ENCODE measurements around the gene GTF3C4.

The GTF3C4 gene

GRCh38 chr9:132673355-132673754 is 3.1 kb downstream of the GTF3C4 start:
- H3K4me3 ChIP-seq (ENCODE audit: low read depth, low read length), result no peak overlapping the region
- DNase-seq (ENCODE audit: low read depth, low spot score), result no peak
- TF ChIP-seq, protein P1, sequence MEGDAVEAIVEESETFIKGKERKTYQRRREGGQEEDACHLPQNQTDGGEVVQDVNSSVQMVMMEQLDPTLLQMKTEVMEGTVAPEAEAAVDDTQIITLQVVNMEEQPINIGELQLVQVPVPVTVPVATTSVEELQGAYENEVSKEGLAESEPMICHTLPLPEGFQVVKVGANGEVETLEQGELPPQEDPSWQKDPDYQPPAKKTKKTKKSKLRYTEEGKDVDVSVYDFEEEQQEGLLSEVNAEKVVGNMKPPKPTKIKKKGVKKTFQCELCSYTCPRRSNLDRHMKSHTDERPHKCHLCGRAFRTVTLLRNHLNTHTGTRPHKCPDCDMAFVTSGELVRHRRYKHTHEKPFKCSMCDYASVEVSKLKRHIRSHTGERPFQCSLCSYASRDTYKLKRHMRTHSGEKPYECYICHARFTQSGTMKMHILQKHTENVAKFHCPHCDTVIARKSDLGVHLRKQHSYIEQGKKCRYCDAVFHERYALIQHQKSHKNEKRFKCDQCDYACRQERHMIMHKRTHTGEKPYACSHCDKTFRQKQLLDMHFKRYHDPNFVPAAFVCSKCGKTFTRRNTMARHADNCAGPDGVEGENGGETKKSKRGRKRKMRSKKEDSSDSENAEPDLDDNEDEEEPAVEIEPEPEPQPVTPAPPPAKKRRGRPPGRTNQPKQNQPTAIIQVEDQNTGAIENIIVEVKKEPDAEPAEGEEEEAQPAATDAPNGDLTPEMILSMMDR (IDR thresholded peaks at IDR 0.05; ENCODE audit: insufficient read depth, low read length, missing control alignments), result peak; percentile 46
- CTCF ChIA-PET, result interaction anchor here (0.7 to 2.4 kb wide), 9 partner anchors 11 to 1207 kb away, joined by 3 to 10 read pairs (median 3); no protein-coding TSS in a partner anchor
- POLR2A ChIA-PET, result interaction anchor here (0.6 kb wide), 1 partner anchor 26 kb away, joined by 3 read pairs; no protein-coding TSS in a partner anchor

GRCh38 chr9:132674485-132674884 is 4.2 kb downstream of the GTF3C4 start:
- TF ChIP-seq, protein P1 (IDR thresholded peaks at IDR 0.05; ENCODE audit: insufficient read depth, low read length, missing control alignments), result no peak
- H3K4me3 ChIP-seq (ENCODE audit: low read depth, low read length), result no peak overlapping the region
- CTCF ChIA-PET, result interaction anchor here (0.7 to 2.4 kb wide), 4 partner anchors 9 to 34 kb away, joined by 3 to 10 read pairs (median 4); no protein-coding TSS in a partner anchor
- DNase-seq (ENCODE audit: low read depth, low spot score), result no peak
- POLR2A ChIA-PET, result no interaction called here

GRCh38 chr9:132677976-132678375 is 7.7 kb downstream of the GTF3C4 start:
- DNase-seq (ENCODE audit: low read depth, low spot score), result no peak
- TF ChIP-seq, protein P1 (IDR thresholded peaks at IDR 0.05; ENCODE audit: insufficient read depth, low read length, missing control alignments), result no peak
- H3K4me3 ChIP-seq (ENCODE audit: low read depth, low read length), result no peak overlapping the region
- POLR2A ChIA-PET, result no interaction called here
- CTCF ChIA-PET, result no interaction called here

DNA sequence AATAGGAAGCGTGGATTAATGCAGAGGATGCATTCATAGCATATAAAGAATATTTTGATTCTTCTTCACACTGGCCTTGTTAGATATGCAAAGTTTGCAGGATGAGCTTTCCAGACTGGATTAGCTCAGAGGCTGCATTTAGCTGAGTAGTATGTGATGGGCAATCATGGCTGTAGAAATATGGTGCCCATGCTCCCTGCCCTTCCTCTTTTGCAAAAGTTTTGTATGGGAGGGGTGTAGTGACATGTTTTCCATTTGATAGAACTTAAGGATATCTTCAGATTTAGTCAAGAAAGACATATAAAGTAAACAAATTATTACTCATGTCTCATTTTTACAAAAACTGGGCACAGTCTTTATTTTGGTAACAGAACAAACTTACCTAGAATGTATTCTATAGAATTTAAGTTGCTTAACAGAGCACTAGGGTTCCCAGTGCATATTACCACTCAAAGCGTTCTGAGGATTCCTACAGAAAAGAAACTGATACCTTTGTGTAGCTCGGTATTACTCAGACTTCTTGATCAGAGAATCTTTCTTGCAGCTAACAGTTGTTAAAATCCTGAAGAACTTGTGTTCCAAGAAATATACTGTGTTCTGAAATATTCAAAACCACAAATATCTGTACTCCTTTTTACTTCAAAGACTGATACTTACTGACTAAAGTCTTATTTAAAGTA is 9.8 kb downstream of the GTF3C4 start:
- TF ChIP-seq, protein P1 (IDR thresholded peaks at IDR 0.05; ENCODE audit: insufficient read depth, low read length, missing control alignments), result no peak
- no peak for DNase-seq (ENCODE audit: low read depth, low spot score)
- H3K4me3 ChIP-seq (ENCODE audit: low read depth, low read length), result no peak overlapping the region
- POLR2A ChIA-PET, result no interaction called here
- CTCF ChIA-PET, result no interaction called here

GRCh38 chr9:132681561-132681960 is 11.3 kb downstream of the GTF3C4 start:
- CTCF ChIA-PET, result interaction anchor here (1.0 kb wide), 1 partner anchor 10 kb away, joined by 3 read pairs; no protein-coding TSS in a partner anchor
- H3K4me3 ChIP-seq (ENCODE audit: low read depth, low read length), result no peak overlapping the region
- TF ChIP-seq, protein P1 (IDR thresholded peaks at IDR 0.05; ENCODE audit: insufficient read depth, low read length, missing control alignments), result no peak
- POLR2A ChIA-PET, result no interaction called here
- DNase-seq (ENCODE audit: low read depth, low spot score), result no peak

- TF ChIP-seq, protein P1 (IDR thresholded peaks at IDR 0.05; ENCODE audit: insufficient read depth, low read length, missing control alignments), result no peak
- POLR2A ChIA-PET, result no interaction called here
- H3K4me3 ChIP-seq (ENCODE audit: low read depth, low read length), result no peak overlapping the region
- DNase-seq (ENCODE audit: low read depth, low spot score), result no peak
- CTCF ChIA-PET, result interaction anchor here (0.7 kb wide), 1 partner anchor 10 kb away, joined by 3 read pairs; no protein-coding TSS in a partner anchor
Measured at GRCh38 chr9:132683873-132684272, 13.6 kb downstream of the GTF3C4 start.

Data from AG04449 (cell line).